ENCODE results near the gene STK32C. TPM values are rescaled to one million over a fixed set of nuclear protein-coding genes. Genes with fewer than 3 reads are reported as not detected.

STK32C gene
- polyA plus RNA-seq, 2 of the 4 experiments (the other 2 are of a cell fraction): 29.9 to 43.6 TPM

- TF ChIP-seq RARB (CRISPR knock-in tag; IDR thresholded peaks at IDR 0.05) (no peak), EHMT2 (IDR thresholded peaks at IDR 0.05; ENCODE audit: low read depth) (no peak), NFE2L2 (conservative IDR thresholded peaks at IDR 0.05; ENCODE audit: low read length) (no peak), MAZ (IDR thresholded peaks at IDR 0.05; ENCODE audit: borderline replicate concordance, low read depth, low read length) (no peak), RCOR1 (IDR thresholded peaks at IDR 0.05; ENCODE audit: low read depth, low read length) (no peak)
These were observed 149.5 kb downstream of the STK32C start (continued) for GRCh38 chr10:132158122-132158741.

Other genes with a start within 250 kb of the STK32C start
- 3.1 and 4.1 TPM in 2 replicates for gene JAKMIP3, start 242.0 kb downstream of the STK32C start, polyA plus RNA-seq (2011; rRNA removed)
- 3.1 to 4.1 TPM (median 3.8 TPM) in 3 replicates for gene JAKMIP3, start 242.0 kb downstream of the STK32C start, polyA plus RNA-seq (2017; fragmentation: RNase III; extraction: RNeasy Plus Mini Kit Qiagen cat#74134 plus additional on column Dnase treatment)
- gene DPYSL4, start 121.0 kb downstream of the STK32C start, polyA plus RNA-seq (2011; rRNA removed): 2.9 and 3.9 TPM in 2 replicates
- 13.5 to 14.1 TPM (median 14.0 TPM) in 3 replicates for gene DPYSL4, start 121.0 kb downstream of the STK32C start, polyA plus RNA-seq (2017; fragmentation: RNase III; extraction: RNeasy Plus Mini Kit Qiagen cat#74134 plus additional on column Dnase treatment)
- 6.9 and 9.0 TPM in 2 replicates for gene LRRC27, start 24.2 kb upstream of the STK32C start, polyA plus RNA-seq (2011; rRNA removed)
- 6.5 to 8.3 TPM (median 6.9 TPM) in 3 replicates for gene LRRC27, start 24.2 kb upstream of the STK32C start, polyA plus RNA-seq (2017; fragmentation: RNase III; extraction: RNeasy Plus Mini Kit Qiagen cat#74134 plus additional on column Dnase treatment)
- 2.0 and 2.8 TPM in 2 replicates for gene PWWP2B, start 89.2 kb upstream of the STK32C start, polyA plus RNA-seq (2011; rRNA removed)
- 6.6 to 7.3 TPM (median 7.0 TPM) in 3 replicates for gene PWWP2B, start 89.2 kb upstream of the STK32C start, polyA plus RNA-seq (2017; fragmentation: RNase III; extraction: RNeasy Plus Mini Kit Qiagen cat#74134 plus additional on column Dnase treatment)
- gene INPP5A, start 229.8 kb upstream of the STK32C start, polyA plus RNA-seq (2011; rRNA removed): 12.0 and 13.7 TPM in 2 replicates
- 11.5 to 15.1 TPM (median 12.3 TPM) in 3 replicates for gene INPP5A, start 229.8 kb upstream of the STK32C start, polyA plus RNA-seq (2017; fragmentation: RNase III; extraction: RNeasy Plus Mini Kit Qiagen cat#74134 plus additional on column Dnase treatment)

Data from A549 (cell line).